WTC11 (cell line): ENCODE data around the gene SLF1. TPM values are rescaled to one million over a fixed set of nuclear protein-coding genes. Genes with fewer than 3 reads are reported as not detected.

Experiments used
- ATAC-seq: fragments of 200-7000 bp; cut with Tn5 transposase; 2 replicates; pipeline ENCODE4 v1.10.0; 2021; ENCODE audit warnings: mild to moderate bottlenecking, moderate library complexity
- CTCF ChIA-PET: fragments of 300-600 bp; sonication (Branson Sonifier 250); formaldehyde crosslinking; loops from one replicate; lab custom pipeline; 2021; ENCODE audit warnings: antibody characterized with exemption; lab: Charles Lee
- POLR2A ChIA-PET: fragments of 350-600 bp; sonication (Branson Sonifier 250); formaldehyde crosslinking; loops from one replicate; lab custom pipeline; 2021; ENCODE audit warnings: antibody characterized with exemption; lab: Charles Lee
- DNase-seq: peaks from one replicate; pipeline ENCODE4 v3.0.0; 2021; ENCODE audit warnings: low spot score
- H3K27ac Mint-ChIP-seq: 2 replicates; pipeline ENCODE4 v1.8.0; 2021; ENCODE audit warnings: mixed read lengths
- H3K27me3 Mint-ChIP-seq: 2 replicates; pipeline ENCODE4 v1.8.0; 2021; ENCODE audit warnings: low read depth, mild to moderate bottlenecking, moderate library complexity, mixed read lengths
- H3K36me3 Mint-ChIP-seq: 2 replicates; pipeline ENCODE4 v1.8.0; 2021; ENCODE audit warnings: mixed read lengths
- H3K4me1 Mint-ChIP-seq: 2 replicates; pipeline ENCODE4 v1.8.0; 2022; ENCODE audit warnings: mixed read lengths
- H3K4me3 Mint-ChIP-seq: 2 replicates; pipeline ENCODE4 v1.8.0; 2021; ENCODE audit warnings: mild to moderate bottlenecking, moderate library complexity, mixed read lengths
- H3K9me3 Mint-ChIP-seq: 2 replicates; pipeline ENCODE4 v1.8.0; 2021; ENCODE audit warnings: mixed read lengths
- ELF4 ChIP-seq: sonication (generic); formaldehyde crosslinking; IDR thresholded peaks from 2 replicates; pipeline ENCODE4 v1.8.1; 2022; ENCODE audit warnings: low read depth, mild to moderate bottlenecking, moderate library complexity, missing genetic modification reagents
- FOXK1 ChIP-seq: sonication (generic); formaldehyde crosslinking; IDR thresholded peaks from 2 replicates; pipeline ENCODE4 v1.8.0; 2022; ENCODE audit warnings: mild to moderate bottlenecking, moderate library complexity, missing genetic modification reagents
- GABPB1 ChIP-seq: sonication (generic); formaldehyde crosslinking; IDR thresholded peaks from 2 replicates; pipeline ENCODE4 v1.8.1; 2023; ENCODE audit warnings: mild to moderate bottlenecking, missing genetic modification reagents
- MXD4 ChIP-seq: fragments of 250-450 bp; sonication (Bioruptor Pico); IDR thresholded peaks from 2 replicates; pipeline ENCODE4 v1.8.0; 2021; ENCODE audit warnings: mild to moderate bottlenecking, moderate library complexity, borderline replicate concordance
- MYBL2 ChIP-seq: sonication (generic); formaldehyde crosslinking; IDR thresholded peaks from 2 replicates; pipeline ENCODE4 v1.8.1; 2023; ENCODE audit warnings: mild to moderate bottlenecking, moderate library complexity, missing genetic modification reagents
- NR2C2 ChIP-seq: sonication (generic); formaldehyde crosslinking; IDR thresholded peaks from 2 replicates; pipeline ENCODE4 v1.8.0; 2022; ENCODE audit warnings: mild to moderate bottlenecking, missing genetic modification reagents
- RORB ChIP-seq: fragments of 250-450 bp; sonication (Bioruptor Pico); IDR thresholded peaks from 2 replicates; pipeline ENCODE4 v1.9.0; 2021; ENCODE audit warnings: mild to moderate bottlenecking
- SP1 ChIP-seq: sonication (generic); formaldehyde crosslinking; conservative IDR thresholded peaks from 2 replicates; pipeline ENCODE4 v1.8.1; 2022; ENCODE audit warnings: missing genetic modification reagents
- TEAD1 ChIP-seq: sonication (generic); formaldehyde crosslinking; IDR thresholded peaks from 2 replicates; pipeline ENCODE4 v1.8.0; 2022; ENCODE audit warnings: mild to moderate bottlenecking, missing genetic modification reagents
- TEAD4 ChIP-seq: sonication (generic); formaldehyde crosslinking; IDR thresholded peaks from 2 replicates; pipeline ENCODE4 v1.8.0; 2022; ENCODE audit warnings: mild to moderate bottlenecking, missing genetic modification reagents
- ZBTB21 ChIP-seq: sonication (generic); formaldehyde crosslinking; IDR thresholded peaks from 2 replicates; pipeline ENCODE4 v1.8.1; 2023; ENCODE audit warnings: mild to moderate bottlenecking, missing genetic modification reagents, borderline replicate concordance
- ZNF396 ChIP-seq: fragments of 250-450 bp; sonication (Bioruptor Pico); IDR thresholded peaks from 2 replicates; pipeline ENCODE4 v1.8.0; 2021; ENCODE audit warnings: mild to moderate bottlenecking, moderate library complexity, borderline replicate concordance
- ZNF532 ChIP-seq: fragments of 250-450 bp; sonication (Bioruptor Pico); IDR thresholded peaks from 2 replicates; pipeline ENCODE4 v1.9.0; 2021; ENCODE audit warnings: mild to moderate bottlenecking, borderline replicate concordance
- total RNA-seq: library from RNA; stranded (reverse); gene quantifications from 3 replicates; pipeline ENCODE4 v1.2.3, GENCODE V29; 2021
- TF ChIP-seq, protein P1 (sequence below): sonication (generic); formaldehyde crosslinking; IDR thresholded peaks from 2 replicates; pipeline ENCODE4 v1.8.1; 2023; ENCODE audit warnings: mild to moderate bottlenecking, missing genetic modification reagents
- TF ChIP-seq, protein P2 (sequence below): sonication (generic); formaldehyde crosslinking; IDR thresholded peaks from 2 replicates; pipeline ENCODE4 v1.8.1; 2023; ENCODE audit warnings: mild to moderate bottlenecking, missing genetic modification reagents

Gene SLF1
- total RNA-seq, 1 experiment from 2014 or later: 15.7 TPM

- CTCF ChIA-PET: no interaction called here
- POLR2A ChIA-PET: no interaction called here
These were observed 126.4 kb downstream of the SLF1 start for GRCh38 chr5:94744906-94745305.

DNA sequence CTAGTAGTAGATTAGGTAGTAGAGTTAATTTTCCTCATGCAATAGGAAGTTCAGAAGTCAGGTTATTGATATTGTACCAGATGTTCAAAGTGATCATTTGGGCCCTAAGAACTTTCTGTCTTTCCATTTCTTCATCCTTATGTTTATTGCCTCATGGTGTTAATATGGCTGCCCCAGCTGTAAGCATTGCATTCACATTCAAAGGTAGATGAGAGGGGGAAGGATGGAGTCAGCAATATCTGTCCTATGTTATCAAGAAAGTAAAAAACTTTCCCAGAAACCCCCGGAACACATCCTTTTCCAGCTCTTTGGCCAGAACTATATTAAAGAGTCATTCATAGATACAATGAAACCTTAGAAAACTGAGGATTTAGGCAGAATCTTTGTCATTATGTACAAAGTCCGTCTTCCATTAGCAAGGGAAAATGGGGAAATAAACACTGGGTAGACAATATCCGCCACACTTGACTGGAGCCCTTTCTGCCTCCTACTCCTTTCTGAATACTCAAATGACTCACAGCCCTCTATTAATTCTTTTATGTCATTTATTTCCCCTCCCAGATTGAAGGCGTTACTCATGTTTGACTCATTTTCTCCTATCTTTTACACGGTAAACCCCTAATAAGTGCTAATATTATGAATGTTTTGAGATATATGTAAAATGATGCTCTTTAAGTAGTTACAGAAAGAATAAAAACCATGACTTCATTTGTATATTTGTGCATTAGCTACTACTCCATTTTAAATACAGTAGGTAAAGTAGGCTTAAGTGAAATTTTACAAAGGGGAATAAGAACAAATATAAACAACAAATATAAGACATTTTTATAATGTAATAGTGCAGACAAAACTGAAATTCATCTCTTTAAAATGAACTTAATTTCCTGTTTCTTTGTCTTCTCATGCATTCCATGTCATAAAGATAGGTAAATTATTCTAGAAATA lies 127.6 kb downstream of the SLF1 start:
- Mint-ChIP-seq H3K27ac (no peak overlapping the region), H3K4me3 (no peak overlapping the region), H3K4me1 (peaks cover under 1% of the 10 kb centered on the region; the same call in 1 of the 2 replicates), H3K9me3 (no peaks in the 10 kb centered on the region), H3K36me3 (no peaks in the 10 kb centered on the region), H3K27me3 (no peaks in the 10 kb centered on the region)
- ChIA-PET CTCF (no interaction called here), POLR2A (interaction anchor here (0.6 kb wide), 1 partner anchor 527 kb away, joined by 3 read pairs; no protein-coding TSS in a partner anchor)
- no peak for TF ChIP-seq RORB
- DNase-seq (no peak), ATAC-seq (no peak)

More at GRCh38 chr5:94744906-94745305, 126.4 kb downstream of the SLF1 start:
- no peak for DNase-seq
- ATAC-seq: no peak
- no peak for TF ChIP-seq ZBTB21
- no peak for TF ChIP-seq ZNF396 (CRISPR knock-in tag)
- TF ChIP-seq, protein P1, sequence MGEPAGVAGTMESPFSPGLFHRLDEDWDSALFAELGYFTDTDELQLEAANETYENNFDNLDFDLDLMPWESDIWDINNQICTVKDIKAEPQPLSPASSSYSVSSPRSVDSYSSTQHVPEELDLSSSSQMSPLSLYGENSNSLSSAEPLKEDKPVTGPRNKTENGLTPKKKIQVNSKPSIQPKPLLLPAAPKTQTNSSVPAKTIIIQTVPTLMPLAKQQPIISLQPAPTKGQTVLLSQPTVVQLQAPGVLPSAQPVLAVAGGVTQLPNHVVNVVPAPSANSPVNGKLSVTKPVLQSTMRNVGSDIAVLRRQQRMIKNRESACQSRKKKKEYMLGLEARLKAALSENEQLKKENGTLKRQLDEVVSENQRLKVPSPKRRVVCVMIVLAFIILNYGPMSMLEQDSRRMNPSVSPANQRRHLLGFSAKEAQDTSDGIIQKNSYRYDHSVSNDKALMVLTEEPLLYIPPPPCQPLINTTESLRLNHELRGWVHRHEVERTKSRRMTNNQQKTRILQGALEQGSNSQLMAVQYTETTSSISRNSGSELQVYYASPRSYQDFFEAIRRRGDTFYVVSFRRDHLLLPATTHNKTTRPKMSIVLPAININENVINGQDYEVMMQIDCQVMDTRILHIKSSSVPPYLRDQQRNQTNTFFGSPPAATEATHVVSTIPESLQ (CRISPR knock-in tag): no peak
- TF ChIP-seq, protein P2, sequence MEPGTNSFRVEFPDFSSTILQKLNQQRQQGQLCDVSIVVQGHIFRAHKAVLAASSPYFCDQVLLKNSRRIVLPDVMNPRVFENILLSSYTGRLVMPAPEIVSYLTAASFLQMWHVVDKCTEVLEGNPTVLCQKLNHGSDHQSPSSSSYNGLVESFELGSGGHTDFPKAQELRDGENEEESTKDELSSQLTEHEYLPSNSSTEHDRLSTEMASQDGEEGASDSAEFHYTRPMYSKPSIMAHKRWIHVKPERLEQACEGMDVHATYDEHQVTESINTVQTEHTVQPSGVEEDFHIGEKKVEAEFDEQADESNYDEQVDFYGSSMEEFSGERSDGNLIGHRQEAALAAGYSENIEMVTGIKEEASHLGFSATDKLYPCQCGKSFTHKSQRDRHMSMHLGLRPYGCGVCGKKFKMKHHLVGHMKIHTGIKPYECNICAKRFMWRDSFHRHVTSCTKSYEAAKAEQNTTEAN (CRISPR knock-in tag): no peak
- TF ChIP-seq TEAD4 (CRISPR knock-in tag): no peak
- TF ChIP-seq GABPB1 (CRISPR knock-in tag): no peak
- TF ChIP-seq ELF4 (CRISPR knock-in tag): no peak
- no peak for TF ChIP-seq TEAD1 (CRISPR knock-in tag)
- TF ChIP-seq FOXK1 (CRISPR knock-in tag): no peak
- no peak for TF ChIP-seq NR2C2
- TF ChIP-seq SP1: no peak
- no peak for TF ChIP-seq ZNF532 (CRISPR knock-in tag)
- no peak for TF ChIP-seq MXD4 (CRISPR knock-in tag)
- no peak for TF ChIP-seq MYBL2 (CRISPR knock-in tag)
- TF ChIP-seq, all 79 proteins: peak for 0
- H3K4me1 Mint-ChIP-seq: peaks cover 12% of the 10 kb centered on the region
- H3K9me3 Mint-ChIP-seq: no peaks in the 10 kb centered on the region
- no peaks in the 10 kb centered on the region for H3K27me3 Mint-ChIP-seq
- H3K27ac Mint-ChIP-seq: no peak overlapping the region
- H3K36me3 Mint-ChIP-seq: no peaks in the 10 kb centered on the region
- H3K4me3 Mint-ChIP-seq: no peak overlapping the region
